HCT116 (cell line): Measurements from ENCODE around the gene TCP11. TPM values are rescaled to one million over a fixed set of nuclear protein-coding genes. Genes with fewer than 3 reads are reported as not detected.

Source experiments
- ATAC-seq: fragments of 200-7000 bp; cut with Tn5 transposase; 2 replicates; pipeline ENCODE4 v1.9.1; 2020; ENCODE audit warnings: mild to moderate bottlenecking, moderate library complexity
- BruUV-seq: library from RNA; stranded (reverse); fragments of 400-500 nt; replicated peaks from 2 replicates; lab custom pipeline; 2021; lab: Mats Ljungman, UMichigan
- CTCF ChIA-PET: fragments of 300-600 bp; sonication (Branson Sonifier 250); formaldehyde crosslinking; loops from one replicate; lab custom pipeline; 2021; ENCODE audit warnings: antibody characterized with exemption; lab: Charles Lee
- POLR2A ChIA-PET: fragments of 300-600, 350-600 bp; sonication (Branson Sonifier 250); formaldehyde crosslinking; loops from one replicate; lab custom pipeline; 2021; ENCODE audit warnings: antibody characterized with exemption; lab: Charles Lee
- RAD21 ChIA-PET, 2 experiments: fragments of 300-600 bp; sonication (Branson Sonifier 250); formaldehyde crosslinking; loops; one replicate each; lab custom pipeline; 2023; ENCODE audit warnings: low total read pairs in 2 of 2; ENCODE audit not compliant: uncharacterized antibody in 2 of 2, unreplicated experiment in 2 of 2, low non-redundant PET in 1 of 2; lab: Charles Lee
- DNase-seq: peaks from one replicate; pipeline ENCODE4 v3.0.0-alpha.2; 2010; ENCODE audit warnings: low read depth, low spot score
- H2AFZ ChIP-seq: fragments of 200-600 bp; shearing (Covaris generic), sonication (generic); 2 replicates; pipeline ENCODE4 v1.6.1; 2017; ENCODE audit warnings: low read depth, mixed run types, mixed read lengths, antibody characterized with exemption, low read length; ENCODE audit not compliant: poor library complexity, severe bottlenecking
- H3K27ac ChIP-seq: 2 replicates; pipeline ENCODE4 v1.5.1; 2012; ENCODE audit warnings: low read depth, low read length
- H3K27me3 ChIP-seq: fragments of 200-600 bp; sonication (generic); 2 replicates; pipeline ENCODE4 v1.6.1; 2016; ENCODE audit warnings: mixed run types, low read length, mixed read lengths; ENCODE audit not compliant: insufficient read depth
- H3K36me3 ChIP-seq, 2 experiments: fragments of 200-500 bp in 1 of 2; fragments of 200-600 bp in 1 of 2; sonication (Bioruptor generic) in 1 of 2; sonication (generic) in 1 of 2; 2 replicates each; pipeline versions ENCODE4 v1.5.1 to v1.6.1; 2014 to 2016; ENCODE audit warnings: low read length in 2 of 2, inconsistent platforms in 1 of 2, mixed read lengths in 1 of 2, mixed run types in 1 of 2; ENCODE audit not compliant: insufficient read depth in 2 of 2, control insufficient read depth in 1 of 2
- H3K4me1 ChIP-seq, 2 experiments: fragments of 200-600 bp in 1 of 2; sonication (generic) in 1 of 2; 2 replicates each; pipeline versions ENCODE4 v1.5.1 to v1.6.1; 2012 to 2017; ENCODE audit warnings: low read length in 2 of 2, inconsistent platforms in 1 of 2, mild to moderate bottlenecking in 1 of 2, mixed read lengths in 1 of 2, mixed run types in 1 of 2, moderate library complexity in 1 of 2; ENCODE audit not compliant: insufficient read depth in 2 of 2, control insufficient read depth in 1 of 2
- H3K4me2 ChIP-seq: fragments of 200-600 bp; sonication (generic); 2 replicates; pipeline ENCODE4 v1.6.1; 2017; ENCODE audit warnings: mixed run types, low read length, mixed read lengths
- H3K4me3 ChIP-seq, 2 experiments: fragments of 200-600 bp in 1 of 2; sonication (generic) in 1 of 2; replicated peaks in 1 of 2; 2 replicates each; pipeline ENCODE4 v1.5.1; 2011 to 2016; ENCODE audit warnings: low read length in 2 of 2, control low read depth in 1 of 2, low read depth in 1 of 2, mild to moderate bottlenecking in 1 of 2, mixed read lengths in 1 of 2, mixed run types in 1 of 2
- H3K79me2 ChIP-seq: fragments of 200-600 bp; sonication (generic); 2 replicates; pipeline ENCODE4 v1.6.1; 2017; ENCODE audit warnings: mild to moderate bottlenecking, mixed run types, low read length, moderate library complexity, mixed read lengths; ENCODE audit not compliant: insufficient read depth
- H3K9ac ChIP-seq: fragments of 200-600 bp; sonication (generic); 2 replicates; pipeline ENCODE4 v1.6.1; 2016; ENCODE audit warnings: low read length, mixed read lengths
- H3K9me2 ChIP-seq: fragments of 200-600 bp; sonication (generic), shearing (Covaris generic); 2 replicates; pipeline ENCODE4 v1.6.1; 2017; ENCODE audit warnings: mixed run types, mild to moderate bottlenecking, moderate library complexity; ENCODE audit not compliant: insufficient read depth
- H3K9me3 ChIP-seq, 2 experiments: fragments of 200-500 bp in 1 of 2; fragments of 200-600 bp in 1 of 2; sonication (Bioruptor generic) in 1 of 2; sonication (generic) in 1 of 2; 2 replicates each; pipeline ENCODE4 v1.6.1; 2014 to 2017; ENCODE audit warnings: low read length in 2 of 2, mixed read lengths in 2 of 2, inconsistent platforms in 1 of 2, low read depth in 1 of 2, mild to moderate bottlenecking in 1 of 2, mixed run types in 1 of 2, moderate library complexity in 1 of 2; ENCODE audit not compliant: control insufficient read depth in 1 of 2, insufficient read depth in 1 of 2
- H4K20me1 ChIP-seq: fragments of 200-600 bp; sonication (generic), shearing (Covaris generic); 2 replicates; pipeline ENCODE4 v1.6.1; 2017; ENCODE audit warnings: mixed run types, mild to moderate bottlenecking, moderate library complexity; ENCODE audit not compliant: insufficient read depth
- CEBPB ChIP-seq: IDR thresholded peaks from 2 replicates; pipeline ENCODE4 v1.6.1; 2012; ENCODE audit warnings: low read depth
- EZH2phosphoT487 ChIP-seq: fragments of 200-600 bp; IDR thresholded peaks from 2 replicates; pipeline ENCODE4 v1.6.1; 2018; ENCODE audit warnings: antibody characterized with exemption, borderline replicate concordance
- FOSL1 ChIP-seq: IDR thresholded peaks from 2 replicates; pipeline ENCODE4 v1.6.1; 2012; ENCODE audit warnings: low read depth
- POLR2A ChIP-seq: IDR thresholded peaks from 2 replicates; pipeline ENCODE4 v1.7.0; 2011; ENCODE audit warnings: borderline replicate concordance; ENCODE audit not compliant: insufficient read depth, insufficient read length; ENCODE audit errors: extremely low read depth
- REST ChIP-seq: IDR thresholded peaks from 2 replicates; pipeline ENCODE4 v1.6.1; 2012; ENCODE audit warnings: low read depth
- SIN3A ChIP-seq: IDR thresholded peaks from 2 replicates; pipeline ENCODE4 v1.6.1; 2012; ENCODE audit warnings: low read depth
- SP1 ChIP-seq: IDR thresholded peaks from 2 replicates; pipeline ENCODE4 v1.6.1; 2012; ENCODE audit warnings: low read depth
- YY1 ChIP-seq: IDR thresholded peaks from 2 replicates; pipeline ENCODE4 v1.6.1; 2011; ENCODE audit warnings: low read length, low read depth, moderate library complexity, mild to moderate bottlenecking; ENCODE audit not compliant: insufficient replicate concordance; ENCODE audit errors: extremely low read depth
- ZBTB33 ChIP-seq: IDR thresholded peaks from 2 replicates; pipeline ENCODE4 v1.6.1; 2011; ENCODE audit warnings: mild to moderate bottlenecking, low read length, moderate library complexity; ENCODE audit not compliant: insufficient replicate concordance; ENCODE audit errors: extremely low read depth
- ZFX ChIP-seq: fragments of 450-650 bp; IDR thresholded peaks from 2 replicates; pipeline ENCODE4 v1.6.1; 2017
- ZNF274 ChIP-seq: fragments of 200-500 bp; sonication (Bioruptor generic); IDR thresholded peaks from 2 replicates; pipeline ENCODE4 v1.6.1; 2014; ENCODE audit warnings: mild to moderate bottlenecking, low read depth, low read length, inconsistent platforms
- intact Hi-C: fragments of 100-400 bp; cut with micrococcal nuclease; formaldehyde crosslinking; loops from 2 replicates; pipeline ENCODE4 v1.10.0; 2022
- total RNA-seq: library from RNA; stranded (reverse); gene quantifications from one replicate; pipeline ENCODE4 v1.2.1, GENCODE V29; 2021; ENCODE audit not compliant: unreplicated experiment
- TF ChIP-seq, protein P1 (sequence below): IDR thresholded peaks from 2 replicates; pipeline ENCODE4 v1.6.1; 2012

Gene TCP11
- total RNA-seq, 1 experiment from 2014 or later, result not detected

DNA sequence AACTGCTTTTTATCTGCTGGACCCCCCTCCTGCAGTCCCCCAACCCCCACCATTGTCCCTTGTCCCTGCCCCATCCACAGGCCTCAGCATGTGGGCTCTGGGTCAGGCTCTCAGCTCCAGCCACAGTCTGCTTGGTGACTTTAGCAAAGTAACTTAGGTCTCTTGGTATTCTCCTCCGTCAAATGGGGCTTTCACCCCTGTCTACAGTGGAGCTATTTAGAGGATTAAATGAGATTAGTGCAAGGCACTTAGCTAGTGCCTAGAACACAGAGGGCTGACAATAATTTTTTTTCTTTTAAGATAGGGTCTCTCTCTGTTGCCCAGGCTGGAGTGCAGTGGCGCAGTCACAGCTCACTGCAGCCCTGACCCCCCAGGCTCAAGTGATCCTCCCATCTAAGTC, 71.9 kb downstream of the TCP11 start:
- DNase-seq (no peak), ATAC-seq (no peak)
- H2AFZ ChIP-seq, result no peak overlapping the region
- no peaks in the 10 kb centered on the region for H3K27me3 ChIP-seq
- H3K4me2 ChIP-seq, result no peak overlapping the region
- CTCF ChIA-PET, result no interaction called here
- no peaks in the 10 kb centered on the region for H3K9me3 ChIP-seq
- no peaks in the 10 kb centered on the region for H3K9me2 ChIP-seq
- H3K79me2 ChIP-seq, result no peaks in the 10 kb centered on the region
- H3K27ac ChIP-seq, result no peak overlapping the region
- TF ChIP-seq REST (no peak), EZH2phosphoT487 (no peak), SIN3A (no peak), YY1 (no peak), ZFX (no peak), ZBTB33 (no peak), FOSL1 (no peak), CEBPB (no peak), SP1 (no peak), ZNF274 (no peak), POLR2A (no peak)
- TF ChIP-seq, protein P1, sequence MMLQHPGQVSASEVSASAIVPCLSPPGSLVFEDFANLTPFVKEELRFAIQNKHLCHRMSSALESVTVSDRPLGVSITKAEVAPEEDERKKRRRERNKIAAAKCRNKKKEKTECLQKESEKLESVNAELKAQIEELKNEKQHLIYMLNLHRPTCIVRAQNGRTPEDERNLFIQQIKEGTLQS, result no peak
- H3K9ac ChIP-seq, result no peak overlapping the region
- no peaks in the 10 kb centered on the region for H3K4me1 ChIP-seq
- no peak overlapping the region for H3K4me3 ChIP-seq
- POLR2A ChIA-PET, result no interaction called here
- RAD21 ChIA-PET, result no interaction called here
- no peaks in the 10 kb centered on the region for H4K20me1 ChIP-seq
- H3K36me3 ChIP-seq, result no peaks in the 10 kb centered on the region; a peak in 1 of 4 replicates
- no TSS peak for BruUV-seq
- intact Hi-C loops, result no loop called here
